Tibial nerve (tissue), 4 donors: ENCODE data around the gene DCT. TPM values are rescaled to one million over a fixed set of nuclear protein-coding genes. Genes with fewer than 3 reads are reported as not detected.
A peak's percentile ranks its signal among the peaks of the same experiment; 100 is the strongest.

ENCODE experiments used
- DNase-seq, 2 donors: peaks; one replicate each; pipeline ENCODE4 v3.0.0-alpha.2; 2019; ENCODE audit warnings: low spot score in 2 of 2
- H3K27ac ChIP-seq, 4 donors: fragments of 200-600 bp; sonication (generic) in 3 of 4; one replicate each; pipeline ENCODE4 v1.5.1; 2017 to 2019; ENCODE audit warnings: mild to moderate bottlenecking in 1 of 4
- H3K27me3 ChIP-seq, 2 donors: fragments of 200-600 bp; sonication (generic) in 1 of 2; one replicate each; pipeline versions ENCODE4 v1.5.1 to v1.6.0; 2017 to 2019
- H3K36me3 ChIP-seq, 3 donors: fragments of 200-600 bp; sonication (generic); one replicate each; pipeline ENCODE4 v1.5.1; 2018 to 2019
- H3K4me1 ChIP-seq, 4 donors: fragments of 200-600 bp; sonication (generic) in 3 of 4; one replicate each; pipeline ENCODE4 v1.5.1; 2017 to 2019
- H3K4me3 ChIP-seq, 4 donors: fragments of 200-600 bp; sonication (generic) in 3 of 4; one replicate each; pipeline ENCODE4 v1.5.1; 2017 to 2019; ENCODE audit warnings: mild to moderate bottlenecking in 1 of 4, moderate library complexity in 1 of 4
- H3K9me3 ChIP-seq, 4 donors: fragments of 200-600 bp; sonication (generic) in 3 of 4; one replicate each; pipeline ENCODE4 v1.5.1; 2017 to 2019
- CTCF ChIP-seq, 5 experiments: fragments of 200-600 bp in 3 of 5; fragments of 450-650 bp in 2 of 5; sonication (generic) in 3 of 5; IDR thresholded peaks; one replicate each; pipeline ENCODE4 v1.5.1; 2016 to 2019; ENCODE audit warnings: antibody characterized with exemption in 5 of 5, mild to moderate bottlenecking in 3 of 5, moderate library complexity in 2 of 5
- EP300 ChIP-seq, 2 donors: sonication (generic); formaldehyde crosslinking; IDR thresholded peaks; one replicate each; pipeline ENCODE4 v1.6.1; 2017; ENCODE audit warnings: antibody characterized with exemption in 2 of 2, mild to moderate bottlenecking in 1 of 2
- POLR2A ChIP-seq, 2 donors: fragments of 450-650 bp; IDR thresholded peaks; one replicate each; pipeline ENCODE4 v1.6.1; 2017; ENCODE audit warnings: antibody characterized with exemption in 2 of 2, mild to moderate bottlenecking in 2 of 2, moderate library complexity in 2 of 2
- WGBS, 2 donors: methylation state at CpG; one replicate each; pipeline ENCODE4 v1.1.5; 2018; 5-methylcytosine and 5-hydroxymethylcytosine counted together
- total RNA-seq, 4 donors: library from RNA; depleted of rRNA; stranded (reverse); fragments of >200 nt; gene quantifications; one replicate each; pipeline ENCODE4 v1.1.0, GENCODE V29; 2016

The DCT gene
- total RNA-seq, 4 donors from 2014 or later: 0.30 to 3.9 (median 0.61) TPM

DNA sequence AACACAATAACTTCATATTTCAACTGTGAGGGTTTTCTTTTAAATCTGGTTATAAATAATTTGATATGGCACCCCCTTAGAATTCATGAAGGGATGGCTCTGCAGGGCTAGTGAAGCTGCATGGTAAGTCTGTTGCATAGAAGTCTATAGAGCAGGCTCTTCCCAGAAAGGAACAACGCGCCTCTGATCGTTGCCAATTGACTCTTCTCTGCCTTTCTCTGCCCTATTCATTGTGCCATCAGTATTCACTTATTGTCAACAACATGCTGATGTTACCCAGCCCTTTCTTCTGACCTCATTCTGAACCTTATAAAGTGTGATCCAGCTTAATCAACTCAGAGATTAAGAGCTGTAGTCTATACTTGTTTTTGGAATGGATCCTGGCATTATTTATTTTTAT, 16.3 kb upstream of the DCT start:
- DNase-seq: no peak
- Histone ChIP-seq H3K27me3 (no peaks in the 10 kb centered on the region), H3K4me1 (no peaks in the 10 kb centered on the region), H3K36me3 (no peaks in the 10 kb centered on the region), H3K4me3 (no peak overlapping the region), H3K9me3 (peaks cover 0 to 18% (median 0%) of the 10 kb centered on the region in 4 donors), H3K27ac (no peak overlapping the region)
- WGBS, 2 donors: 87% methylated on average over 3 of the region's 3 CpGs
- TF ChIP-seq POLR2A (IDR thresholded peaks at IDR 0.05): no peak
- no peak for TF ChIP-seq CTCF (IDR thresholded peaks at IDR 0.05)
- no peak for TF ChIP-seq EP300 (IDR thresholded peaks at IDR 0.05)

- Histone ChIP-seq H3K27ac (no peak overlapping the region), H3K9me3 (peaks cover 0 to 17% (median 0%) of the 10 kb centered on the region in 4 donors), H3K4me3 (no peak overlapping the region), H3K4me1 (no peaks in the 10 kb centered on the region), H3K36me3 (no peaks in the 10 kb centered on the region), H3K27me3 (no peaks in the 10 kb centered on the region)
- WGBS, 2 donors: 39 to 40% methylated on average over 2 of the region's 2 CpGs
- no peak for DNase-seq
- TF ChIP-seq CTCF (IDR thresholded peaks at IDR 0.05): no peak
- no peak for TF ChIP-seq POLR2A (IDR thresholded peaks at IDR 0.05)
- TF ChIP-seq EP300 (IDR thresholded peaks at IDR 0.05): no peak
Measured at GRCh38 chr13:94494026-94494425, 14.5 kb upstream of the DCT start.

DNA sequence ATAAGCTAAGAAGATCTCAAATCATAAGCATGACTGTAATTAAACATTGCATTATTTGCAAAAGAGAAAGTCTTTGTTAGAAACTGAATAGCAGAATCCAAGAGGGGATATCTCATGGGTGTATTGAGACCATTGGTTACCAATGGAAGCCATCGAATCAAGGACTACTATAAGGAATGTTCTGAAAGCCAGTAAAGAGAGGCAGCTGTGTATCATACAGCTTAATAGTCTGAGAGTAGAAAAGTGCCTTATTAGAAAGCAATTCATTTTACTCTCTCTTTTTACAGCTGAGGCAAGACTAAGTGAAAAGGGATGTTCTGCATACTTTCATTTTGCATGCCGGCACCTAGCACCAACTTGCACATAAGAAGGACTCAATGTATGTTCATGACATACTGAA, 7.6 kb upstream of the DCT start:
- TF ChIP-seq CTCF (IDR thresholded peaks at IDR 0.05) (no peak), EP300 (IDR thresholded peaks at IDR 0.05) (no peak), POLR2A (IDR thresholded peaks at IDR 0.05) (no peak)
- no peak overlapping the region for H3K27ac ChIP-seq
- H3K4me3 ChIP-seq: no peak overlapping the region
- no peaks in the 10 kb centered on the region for H3K27me3 ChIP-seq
- no peaks in the 10 kb centered on the region for H3K4me1 ChIP-seq
- no peak for DNase-seq
- WGBS, 2 donors: 54 to 56% methylated on average over 2 of the region's 2 CpGs
- H3K9me3 ChIP-seq: no peaks in the 10 kb centered on the region
- H3K36me3 ChIP-seq: no peaks in the 10 kb centered on the region

- WGBS, 2 donors: 64 to 66% methylated on average over 5 of the region's 5 CpGs
- Histone ChIP-seq H3K36me3 (no peaks in the 10 kb centered on the region), H3K9me3 (no peaks in the 10 kb centered on the region), H3K27me3 (no peaks in the 10 kb centered on the region), H3K4me3 (no peak overlapping the region), H3K4me1 (peaks cover 0 to 6% (median 0%) of the 10 kb centered on the region in 4 donors), H3K27ac (no peak overlapping the region)
- peak; percentile 16 to 47 for DNase-seq
- TF ChIP-seq POLR2A (IDR thresholded peaks at IDR 0.05): no peak
- TF ChIP-seq CTCF (IDR thresholded peaks at IDR 0.05): no peak
- peak in 1 of 2 donors; percentile 58 for TF ChIP-seq EP300 (IDR thresholded peaks at IDR 0.05)
Measured at GRCh38 chr13:94483970-94484369, 4.5 kb upstream of the DCT start.

- H3K27me3 ChIP-seq: no peaks in the 10 kb centered on the region
- H3K4me3 ChIP-seq: no peak overlapping the region
- H3K9me3 ChIP-seq: no peaks in the 10 kb centered on the region
- H3K36me3 ChIP-seq: no peaks in the 10 kb centered on the region
- H3K4me1 ChIP-seq: peaks cover 0 to 6% (median 0%) of the 10 kb centered on the region in 4 donors
- no peak overlapping the region for H3K27ac ChIP-seq
- TF ChIP-seq POLR2A (IDR thresholded peaks at IDR 0.05) (no peak), CTCF (IDR thresholded peaks at IDR 0.05) (no peak), EP300 (IDR thresholded peaks at IDR 0.05) (no peak)
- WGBS, 2 donors: 62 to 72% methylated on average over 7 of the region's 7 CpGs
- no peak for DNase-seq
Measured at GRCh38 chr13:94481941-94482340, 2.5 kb upstream of the DCT start.
